ENCODE results near the gene RAP2A. TPM values are rescaled to one million over a fixed set of nuclear protein-coding genes. Genes with fewer than 3 reads are reported as not detected.

The RAP2A gene
- polyA plus RNA-seq, 1 donor, result 19.5 TPM

GRCh38 chr13:97446448-97446847 is 12.5 kb downstream of the RAP2A start:
- no peak for DNase-seq
- Histone ChIP-seq H3K27ac (ENCODE audit: low read length) (no peak overlapping the region), H3K4me1 (ENCODE audit: control insufficient read depth, insufficient read depth, low read length) (no peaks in the 10 kb centered on the region), H3K4me3 (ENCODE audit: low read length) (no peak overlapping the region), H3K36me3 (ENCODE audit: control insufficient read depth, insufficient read depth, low read length) (no peaks in the 10 kb centered on the region), H3K9me3 (ENCODE audit: control insufficient read depth, low read depth, low read length) (no peaks in the 10 kb centered on the region), H3K27me3 (ENCODE audit: control insufficient read depth, insufficient read depth, low read length) (no peaks in the 10 kb centered on the region)
- WGBS (ENCODE audit: insufficient coverage, low lambda C conversion rate), result no CpG with 5 or more reads among the region's 5 CpGs

GRCh38 chr13:97448503-97449251 is 14.7 kb downstream of the RAP2A start:
- H3K4me1 ChIP-seq (ENCODE audit: control insufficient read depth, insufficient read depth, low read length), result no peaks in the 10 kb centered on the region
- no peaks in the 10 kb centered on the region for H3K36me3 ChIP-seq (ENCODE audit: control insufficient read depth, insufficient read depth, low read length)
- 83% methylated on average over 1 of the region's 5 CpGs for WGBS (ENCODE audit: insufficient coverage, low lambda C conversion rate)
- peaks cover 4% of the 10 kb centered on the region for H3K9me3 ChIP-seq (ENCODE audit: control insufficient read depth, low read depth, low read length)
- no peaks in the 10 kb centered on the region for H3K27me3 ChIP-seq (ENCODE audit: control insufficient read depth, insufficient read depth, low read length)
- no peak for DNase-seq
- no peak overlapping the region for H3K4me3 ChIP-seq (ENCODE audit: low read length)
- H3K27ac ChIP-seq (ENCODE audit: low read length), result no peak overlapping the region

- Histone ChIP-seq H3K9me3 (ENCODE audit: control insufficient read depth, low read depth, low read length) (peaks cover 12% of the 10 kb centered on the region), H3K4me3 (ENCODE audit: low read length) (no peak overlapping the region), H3K27me3 (ENCODE audit: control insufficient read depth, insufficient read depth, low read length) (no peaks in the 10 kb centered on the region), H3K36me3 (ENCODE audit: control insufficient read depth, insufficient read depth, low read length) (no peaks in the 10 kb centered on the region), H3K27ac (ENCODE audit: low read length) (no peak overlapping the region), H3K4me1 (ENCODE audit: control insufficient read depth, insufficient read depth, low read length) (no peaks in the 10 kb centered on the region)
- DNase-seq, result no peak
Measured at GRCh38 chr13:97454699-97455098, 20.7 kb downstream of the RAP2A start.

GRCh38 chr13:97456047-97456446 is 22.1 kb downstream of the RAP2A start:
- no peak for DNase-seq
- H3K9me3 ChIP-seq (ENCODE audit: control insufficient read depth, low read depth, low read length), result peaks cover 12% of the 10 kb centered on the region
- no peaks in the 10 kb centered on the region for H3K4me1 ChIP-seq (ENCODE audit: control insufficient read depth, insufficient read depth, low read length)
- no peaks in the 10 kb centered on the region for H3K36me3 ChIP-seq (ENCODE audit: control insufficient read depth, insufficient read depth, low read length)
- H3K27ac ChIP-seq (ENCODE audit: low read length), result no peak overlapping the region
- no CpG with 5 or more reads among the region's 3 CpGs for WGBS (ENCODE audit: insufficient coverage, low lambda C conversion rate)
- H3K27me3 ChIP-seq (ENCODE audit: control insufficient read depth, insufficient read depth, low read length), result no peaks in the 10 kb centered on the region
- no peak overlapping the region for H3K4me3 ChIP-seq (ENCODE audit: low read length)

- WGBS (ENCODE audit: insufficient coverage, low lambda C conversion rate), result no CpG with 5 or more reads among the region's 4 CpGs
- Histone ChIP-seq H3K4me1 (ENCODE audit: control insufficient read depth, insufficient read depth, low read length) (no peaks in the 10 kb centered on the region), H3K36me3 (ENCODE audit: control insufficient read depth, insufficient read depth, low read length) (peaks cover 5% of the 10 kb centered on the region), H3K4me3 (ENCODE audit: low read length) (no peak overlapping the region), H3K9me3 (ENCODE audit: control insufficient read depth, low read depth, low read length) (peaks cover 8% of the 10 kb centered on the region), H3K27ac (ENCODE audit: low read length) (no peak overlapping the region), H3K27me3 (ENCODE audit: control insufficient read depth, insufficient read depth, low read length) (no peaks in the 10 kb centered on the region)
- DNase-seq, result no peak
Measured at GRCh38 chr13:97459215-97459777, 25.3 kb downstream of the RAP2A start.

GRCh38 chr13:97460004-97460775 is 26.2 kb downstream of the RAP2A start:
- Histone ChIP-seq H3K27me3 (ENCODE audit: control insufficient read depth, insufficient read depth, low read length) (no peaks in the 10 kb centered on the region), H3K36me3 (ENCODE audit: control insufficient read depth, insufficient read depth, low read length) (peaks cover 13% of the 10 kb centered on the region), H3K27ac (ENCODE audit: low read length) (no peak overlapping the region), H3K9me3 (ENCODE audit: control insufficient read depth, low read depth, low read length) (peaks cover 2% of the 10 kb centered on the region), H3K4me3 (ENCODE audit: low read length) (no peak overlapping the region), H3K4me1 (ENCODE audit: control insufficient read depth, insufficient read depth, low read length) (no peaks in the 10 kb centered on the region)
- 100% methylated on average over 1 of the region's 7 CpGs for WGBS (ENCODE audit: insufficient coverage, low lambda C conversion rate)
- no peak for DNase-seq

- Histone ChIP-seq H3K36me3 (ENCODE audit: control insufficient read depth, insufficient read depth, low read length) (peaks cover 15% of the 10 kb centered on the region), H3K27ac (ENCODE audit: low read length) (no peak overlapping the region), H3K27me3 (ENCODE audit: control insufficient read depth, insufficient read depth, low read length) (no peaks in the 10 kb centered on the region), H3K4me3 (ENCODE audit: low read length) (no peak overlapping the region), H3K4me1 (ENCODE audit: control insufficient read depth, insufficient read depth, low read length) (no peaks in the 10 kb centered on the region), H3K9me3 (ENCODE audit: control insufficient read depth, low read depth, low read length) (no peaks in the 10 kb centered on the region)
- no peak for DNase-seq
- WGBS (ENCODE audit: insufficient coverage, low lambda C conversion rate), result no CpG with 5 or more reads among the region's 2 CpGs
Measured at GRCh38 chr13:97460853-97461252, 26.9 kb downstream of the RAP2A start.

- no peaks in the 10 kb centered on the region for H3K4me1 ChIP-seq (ENCODE audit: control insufficient read depth, insufficient read depth, low read length)
- peaks cover 15% of the 10 kb centered on the region for H3K36me3 ChIP-seq (ENCODE audit: control insufficient read depth, insufficient read depth, low read length)
- H3K9me3 ChIP-seq (ENCODE audit: control insufficient read depth, low read depth, low read length), result no peaks in the 10 kb centered on the region
- 70% methylated on average over 2 of the region's 3 CpGs for WGBS (ENCODE audit: insufficient coverage, low lambda C conversion rate)
- H3K27me3 ChIP-seq (ENCODE audit: control insufficient read depth, insufficient read depth, low read length), result no peaks in the 10 kb centered on the region
- no peak overlapping the region for H3K27ac ChIP-seq (ENCODE audit: low read length)
- no peak overlapping the region for H3K4me3 ChIP-seq (ENCODE audit: low read length)
- DNase-seq, result no peak
Measured at GRCh38 chr13:97464561-97464960, 30.6 kb downstream of the RAP2A start.

GRCh38 chr13:97466722-97467121 is 32.8 kb downstream of the RAP2A start:
- no peak overlapping the region for H3K4me3 ChIP-seq (ENCODE audit: low read length)
- WGBS (ENCODE audit: insufficient coverage, low lambda C conversion rate), result no CpG with 5 or more reads among the region's 3 CpGs

GRCh38 chr13:97468331-97468730 is 34.4 kb downstream of the RAP2A start:
- Histone ChIP-seq H3K27me3 (ENCODE audit: control insufficient read depth, insufficient read depth, low read length) (no peaks in the 10 kb centered on the region), H3K9me3 (ENCODE audit: control insufficient read depth, low read depth, low read length) (no peaks in the 10 kb centered on the region), H3K27ac (ENCODE audit: low read length) (no peak overlapping the region), H3K4me1 (ENCODE audit: control insufficient read depth, insufficient read depth, low read length) (no peaks in the 10 kb centered on the region), H3K36me3 (ENCODE audit: control insufficient read depth, insufficient read depth, low read length) (peaks cover 15% of the 10 kb centered on the region), H3K4me3 (ENCODE audit: low read length) (no peak overlapping the region)
- no peak for DNase-seq
- WGBS (ENCODE audit: insufficient coverage, low lambda C conversion rate), result no CpG with 5 or more reads among the region's 3 CpGs

More at GRCh38 chr13:97466722-97467121, 32.8 kb downstream of the RAP2A start:
- peaks cover 15% of the 10 kb centered on the region for H3K36me3 ChIP-seq (ENCODE audit: control insufficient read depth, insufficient read depth, low read length)
- H3K27me3 ChIP-seq (ENCODE audit: control insufficient read depth, insufficient read depth, low read length), result no peaks in the 10 kb centered on the region
- no peaks in the 10 kb centered on the region for H3K4me1 ChIP-seq (ENCODE audit: control insufficient read depth, insufficient read depth, low read length)
- DNase-seq, result no peak
- H3K9me3 ChIP-seq (ENCODE audit: control insufficient read depth, low read depth, low read length), result no peaks in the 10 kb centered on the region
- no peak overlapping the region for H3K27ac ChIP-seq (ENCODE audit: low read length)
